Cortex of kidney (tissue), 1 donor: Measurements from ENCODE around the gene RAB7B.
"Not testable (repeated sequence)": the region's sequence is repeated elsewhere in the genome, so short reads cannot be mapped to it uniquely, and the experiment has no call there.

Experiments
- DNase-seq: peaks from one replicate; lab custom pipeline; 2025; lab: John Stamatoyannopoulos, UW

The RAB7B gene

GRCh38 chr1:206002871-206003801 is at the start of gene RAB7B:
Gene RAB7B, minus strand, starts transcription at chr1:206003395. Its CDS starts 9,260 bp downstream, at chr1:205994135.
- no peak for DNase-seq

GRCh38 chr1:206052231-206052865 is 49.2 kb upstream of the RAB7B start:
- not testable (repeated sequence) for DNase-seq

- DNase-seq: no peak
These were observed 47.5 kb upstream of the RAB7B start for GRCh38 chr1:206050655-206051235.

GRCh38 chr1:206049919-206050600 is 46.9 kb upstream of the RAB7B start:
- DNase-seq: no peak

- no peak for DNase-seq
These were observed 46.1 kb upstream of the RAB7B start for GRCh38 chr1:206049293-206049692.

GRCh38 chr1:206048582-206048981 is 45.4 kb upstream of the RAB7B start:
- no peak for DNase-seq

GRCh38 chr1:206047271-206047670 is 44.1 kb upstream of the RAB7B start:
- DNase-seq: no peak

- no peak for DNase-seq
These were observed 38.4 kb upstream of the RAB7B start for GRCh38 chr1:206041640-206042039.

GRCh38 chr1:206040328-206040727 is 37.1 kb upstream of the RAB7B start:
- DNase-seq: no peak

- no peak for DNase-seq
These were observed 36.1 kb upstream of the RAB7B start for GRCh38 chr1:206039046-206039973.

- no peak for DNase-seq
These were observed 34.4 kb upstream of the RAB7B start for GRCh38 chr1:206037581-206037980.

GRCh38 chr1:206036663-206037455 is 33.7 kb upstream of the RAB7B start:
- no peak for DNase-seq

- no peak for DNase-seq
These were observed 31.8 kb upstream of the RAB7B start for GRCh38 chr1:206035027-206035426.

- no peak for DNase-seq
These were observed 29.4 kb upstream of the RAB7B start for GRCh38 chr1:206032380-206033140.

GRCh38 chr1:206030714-206031113 is 27.5 kb upstream of the RAB7B start:
- DNase-seq: no peak

- DNase-seq: no peak
These were observed 27.0 kb upstream of the RAB7B start for GRCh38 chr1:206030191-206030590.

GRCh38 chr1:206029484-206029883 is 26.3 kb upstream of the RAB7B start:
- DNase-seq: no peak

- DNase-seq: no peak
These were observed 22.2 kb upstream of the RAB7B start for GRCh38 chr1:206025283-206025820.

- DNase-seq: no peak
These were observed 20.5 kb upstream of the RAB7B start, which contains the start of gene CTSE for GRCh38 chr1:206023695-206024094. Gene CTSE, minus strand, starts transcription at chr1:206023895. Its CDS starts 104 bp downstream, at chr1:206023791.
